IMR-90 (cell line): ENCODE results near the gene CD72. TPM values are rescaled to one million over a fixed set of nuclear protein-coding genes. Genes with fewer than 3 reads are reported as not detected.

Source experiments
- ATAC-seq: fragments of 200-7000 bp; cut with Tn5 transposase; 2 replicates; pipeline ENCODE4 v1.9.1; 2020; ENCODE audit warnings: low read depth, mild to moderate bottlenecking, moderate library complexity
- BruUV-seq: library from RNA; stranded (reverse); fragments of 400-500 nt; replicated peaks from 2 replicates; lab custom pipeline; 2021; lab: Mats Ljungman, UMichigan
- CTCF ChIA-PET: fragments of 300-600 bp; formaldehyde crosslinking; extraction: SDS; loops from one replicate; lab custom pipeline; 2021; ENCODE audit warnings: antibody characterized with exemption; lab: Yijun Ruan, JAX
- POLR2A ChIA-PET: fragments of 300-600 bp; sonication (Branson Sonifier 250); formaldehyde crosslinking; loops from one replicate; lab custom pipeline; 2022; ENCODE audit warnings: antibody characterized with exemption; ENCODE audit not compliant: unreplicated experiment; lab: Charles Lee
- DNase-seq: peaks from one replicate; pipeline ENCODE4 v3.0.0; 2013
- H2AFZ ChIP-seq: replicated peaks from 2 replicates; pipeline ENCODE3; 2013; ENCODE audit warnings: low read length, mild to moderate bottlenecking; ENCODE audit not compliant: poor library complexity
- H2AK5ac ChIP-seq: 2 replicates; pipeline ENCODE4 v1.6.1; 2013; ENCODE audit warnings: low read depth, low read length, inconsistent platforms
- H2AK9ac ChIP-seq: replicated peaks from 2 replicates; pipeline ENCODE3; 2013; ENCODE audit warnings: mild to moderate bottlenecking, low read depth, low read length, moderate library complexity; ENCODE audit not compliant: poor library complexity
- H2BK120ac ChIP-seq: 2 replicates; pipeline ENCODE4 v1.6.1; 2013; ENCODE audit warnings: low read depth, low read length, inconsistent platforms
- H2BK15ac ChIP-seq: 3 replicates; pipeline ENCODE4 v1.6.1; 2013; ENCODE audit warnings: low read depth, low read length, inconsistent platforms
- H2BK20ac ChIP-seq: 2 replicates; pipeline ENCODE4 v1.6.1; 2013; ENCODE audit warnings: low read depth, mild to moderate bottlenecking, inconsistent platforms, low read length, moderate library complexity
- H2BK5ac ChIP-seq: 2 replicates; pipeline ENCODE4 v1.6.1; 2013; ENCODE audit warnings: mild to moderate bottlenecking, low read depth, low read length, inconsistent platforms; ENCODE audit not compliant: poor library complexity, severe bottlenecking
- H3K14ac ChIP-seq: replicated peaks from 2 replicates; pipeline ENCODE4 v1.6.1; 2013; ENCODE audit warnings: low read depth, low read length, inconsistent platforms
- H3K18ac ChIP-seq: 2 replicates; pipeline ENCODE4 v1.6.1; 2013; ENCODE audit warnings: low read depth, low read length, control low read depth
- H3K23ac ChIP-seq: 2 replicates; pipeline ENCODE4 v1.6.1; 2013; ENCODE audit warnings: low read depth, low read length, inconsistent platforms
- H3K27ac ChIP-seq: 2 replicates; pipeline ENCODE4 v1.5.1; 2013; ENCODE audit warnings: mild to moderate bottlenecking, control low read depth, low read length; ENCODE audit not compliant: insufficient read depth
- H3K27me3 ChIP-seq: 2 replicates; pipeline ENCODE4 v1.6.1; 2013; ENCODE audit warnings: low read length; ENCODE audit not compliant: control insufficient read depth, insufficient read depth
- H3K36me3 ChIP-seq: 2 replicates; pipeline ENCODE4 v1.6.1; 2013; ENCODE audit warnings: low read length, mixed read lengths; ENCODE audit not compliant: control insufficient read depth, insufficient read depth
- H3K4ac ChIP-seq: 2 replicates; pipeline ENCODE4 v1.6.1; 2013; ENCODE audit warnings: low read depth, low read length, inconsistent platforms
- H3K4me1 ChIP-seq: 2 replicates; pipeline ENCODE4 v1.6.1; 2013; ENCODE audit warnings: low read length, mixed read lengths; ENCODE audit not compliant: control insufficient read depth, insufficient read depth
- H3K4me2 ChIP-seq: 2 replicates; pipeline ENCODE4 v1.6.1; 2013; ENCODE audit warnings: low read depth, mild to moderate bottlenecking, control low read depth, low read length, moderate library complexity
- H3K4me3 ChIP-seq: 2 replicates; pipeline ENCODE4 v1.5.1; 2013; ENCODE audit warnings: low read depth, mild to moderate bottlenecking, control low read depth, low read length, moderate library complexity; ENCODE audit not compliant: insufficient read depth
- H3K56ac ChIP-seq: 2 replicates; pipeline ENCODE4 v1.6.1; 2013; ENCODE audit warnings: low read length, inconsistent platforms; ENCODE audit not compliant: insufficient read depth; ENCODE audit errors: extremely low read depth
- H3K79me1 ChIP-seq, 2 experiments: 2 replicates each; pipeline ENCODE4 v1.6.1; 2013; ENCODE audit warnings: low read length in 2 of 2, inconsistent platforms in 1 of 2, low read depth in 1 of 2
- H3K9ac ChIP-seq: 2 replicates; pipeline ENCODE4 v1.6.1; 2013; ENCODE audit warnings: low read depth, low read length, control low read depth
- H3K9me1 ChIP-seq: 2 replicates; pipeline ENCODE4 v1.6.1; 2013; ENCODE audit warnings: low read length, inconsistent platforms; ENCODE audit not compliant: insufficient read depth
- H3K9me3 ChIP-seq: 2 replicates; pipeline ENCODE4 v1.6.1; 2013; ENCODE audit warnings: low read length; ENCODE audit not compliant: control insufficient read depth, insufficient read depth
- H4K20me1 ChIP-seq: 2 replicates; pipeline ENCODE4 v1.6.1; 2013; ENCODE audit warnings: low read length, inconsistent platforms; ENCODE audit not compliant: insufficient read depth
- H4K5ac ChIP-seq: 2 replicates; pipeline ENCODE4 v1.6.1; 2013; ENCODE audit warnings: mild to moderate bottlenecking, low read depth, low read length, control low read depth
- H4K8ac ChIP-seq, 2 experiments: 2 replicates each; pipeline ENCODE4 v1.6.1; 2013; ENCODE audit warnings: low read depth in 2 of 2, low read length in 2 of 2, control low read depth in 1 of 2, inconsistent platforms in 1 of 2
- H4K91ac ChIP-seq: 2 replicates; pipeline ENCODE4 v1.6.1; 2013; ENCODE audit warnings: low read depth, low read length, inconsistent platforms; ENCODE audit not compliant: insufficient read depth
- CHD1 ChIP-seq: IDR thresholded peaks from 2 replicates; pipeline ENCODE4 v1.6.1; 2012; ENCODE audit warnings: low read depth, low read length, improper control_type of control experiment
- MXI1 ChIP-seq: IDR thresholded peaks from 2 replicates; pipeline ENCODE4 v1.6.1; 2012; ENCODE audit warnings: low read depth, mild to moderate bottlenecking, low read length, moderate library complexity, borderline replicate concordance
- NFE2L2 ChIP-seq: fragments of 150-350 bp; IDR thresholded peaks from 2 replicates; pipeline ENCODE4 v1.6.1; 2016; ENCODE audit warnings: low read depth, mild to moderate bottlenecking, low read length
- RCOR1 ChIP-seq: IDR thresholded peaks from 2 replicates; pipeline ENCODE4 v1.6.1; 2012; ENCODE audit warnings: mild to moderate bottlenecking, low read length, improper control_type of control experiment; ENCODE audit not compliant: insufficient replicate concordance
- WGBS, 2 experiments: methylation state at CpG; one replicate each; pipeline versions ENCODE4 v1.1.5 to v1.1.7; 2013; ENCODE audit warnings: missing lambda C conversion rate in 2 of 2; ENCODE audit not compliant: insufficient read length in 1 of 2; ENCODE audit errors: extremely low coverage in 2 of 2; 5-methylcytosine and 5-hydroxymethylcytosine counted together
- dilution Hi-C: fragments of 300-500 bp; cut with HindIII; formaldehyde crosslinking; loops from one replicate; pipeline ENCODE4 v1.14.3; 2018; ENCODE audit warnings: low sequenced_read_pairs; ENCODE audit not compliant: unreplicated experiment
- in situ Hi-C: fragments of 300-500 bp; cut with MboI; formaldehyde crosslinking; loops from 3 replicates; pipeline ENCODE4 v1.14.3; 2019; ENCODE audit warnings: low sequenced_read_pairs, inconsistent platforms, mixed read lengths
- intact Hi-C: fragments of 100-400 bp; cut with micrococcal nuclease; formaldehyde crosslinking; loops from 2 replicates; pipeline ENCODE4 v1.10.0; 2022
- polyA plus RNA-seq, 3 experiments: library from polyadenylated mRNA; depleted of rRNA; stranded (reverse); fragments of >200 nt; gene quantifications; 2 replicates each; pipeline ENCODE4 v1.2.3, GENCODE V29; 2012; ENCODE audit warnings: low replicate concordance in 1 of 3
- total RNA-seq: library from RNA; depleted of rRNA; stranded (reverse); fragments of >200 nt; gene quantifications from 2 replicates; pipeline ENCODE4 v1.2.3, GENCODE V29; 2012

CD72 gene
- total and polyA plus RNA-seq, 2 of the 4 experiments (the other 2 are of a cell fraction) = 0.36 to 0.58 TPM

- WGBS, 2 experiments = 1% methylated on average over 36 of the region's 76 CpGs; no CpG with 5 or more reads in 1 of the 2 experiments
- Histone ChIP-seq H3K56ac (no peak overlapping the region; the same call in 1 of the 2 replicates), H4K5ac (no peak overlapping the region), H2AK9ac (peak overlapping the region; percentile 84), H2BK120ac (no peak overlapping the region; the same call in 1 of the 2 replicates), H2BK20ac (no peak overlapping the region), H4K8ac (no peak overlapping the region; a peak in 1 of 4 replicates), H4K20me1 (peaks cover 8% of the 10 kb centered on the region; the same call in 1 of the 2 replicates), H4K91ac (no peak overlapping the region), H3K4ac (peak overlapping the region; percentile 61; the same call in 1 of the 2 replicates), H3K4me3 (peak overlapping the region; percentile 72), H3K4me2 (peak overlapping the region; percentile 92), H3K79me1 (peaks cover 9 to 28% of the 10 kb centered on the region in 2 experiments; a peak in 3 of 4 replicates), H3K14ac (no peak overlapping the region), H2AFZ (peak overlapping the region; percentile 88), H3K18ac (no peak overlapping the region), H3K27me3 (no peaks in the 10 kb centered on the region), H3K23ac (peak overlapping the region; percentile 76; the same call in 1 of the 2 replicates), H3K4me1 (peaks cover 5% of the 10 kb centered on the region), H3K36me3 (peaks cover 27% of the 10 kb centered on the region), H3K27ac (peak overlapping the region; percentile 29), H2AK5ac (no peak overlapping the region; the same call in 1 of the 2 replicates), H3K9me3 (no peaks in the 10 kb centered on the region), H2BK5ac (peak overlapping the region; percentile 9), H2BK15ac (no peak overlapping the region), H3K9me1 (peaks cover 6% of the 10 kb centered on the region; the same call in 1 of the 2 replicates), H3K9ac (peak overlapping the region; percentile 85)
- TF ChIP-seq RCOR1 (no peak), NFE2L2 (no peak), MXI1 (no peak), CHD1 (0 out of 2 replicates have a peak, but pooled peaks have one; percentile 43)
- ATAC-seq = peak; percentile 23
- dilution Hi-C loops = no loop called here
- ChIA-PET POLR2A (no interaction called here), CTCF (no interaction called here)
- intact Hi-C loops = loop anchor here (2.0 to 10.0 kb wide), 2 partner anchors 79 to 125 kb away; partner anchors contain the start of gene TPM2
- no peak for DNase-seq
- no TSS peak for BruUV-seq
- in situ Hi-C loops = no loop called here
Measured at GRCh38 chr9:35605351-35606137, 12.7 kb downstream of the CD72 start.
